GM12878 (cell line): ENCODE measurements around the gene GRK5.

Experiments
- CTCF ChIP-seq, 3 experiments: IDR thresholded peaks in 2 of 3; conservative IDR thresholded peaks in 1 of 3; 2 replicates each; pipeline ENCODE4 v1.5.1; 2011; ENCODE audit warnings: low read depth in 3 of 3, low read length in 3 of 3, mild to moderate bottlenecking in 3 of 3, control low read depth in 2 of 3, moderate library complexity in 2 of 3, inconsistent platforms in 1 of 3, mixed read lengths in 1 of 3; ENCODE audit not compliant: control insufficient read depth in 2 of 3, insufficient read depth in 1 of 3; ENCODE audit errors: extremely low read depth in 1 of 3
- E2F4 ChIP-seq: IDR thresholded peaks from 2 replicates; pipeline ENCODE4 v1.6.1; 2012; ENCODE audit warnings: low read depth, low read length, improper control_type of control experiment
- EP300 ChIP-seq, 2 experiments: fragments of 150-350 bp in 1 of 2; IDR thresholded peaks; 2 replicates each; pipeline ENCODE4 v1.6.1; 2011 to 2012; ENCODE audit warnings: low read depth in 2 of 2, low read length in 2 of 2, borderline replicate concordance in 1 of 2, improper control_type of control experiment in 1 of 2, inconsistent platforms in 1 of 2; ENCODE audit not compliant: control insufficient read depth in 1 of 2
- MTA2 ChIP-seq: fragments of 450-650 bp; IDR thresholded peaks from 2 replicates; pipeline ENCODE4 v1.6.1; 2016; ENCODE audit warnings: low read depth, mild to moderate bottlenecking, moderate library complexity
- MXI1 ChIP-seq: fragments of 150-350 bp; IDR thresholded peaks from 2 replicates; pipeline ENCODE4 v1.6.1; 2011; ENCODE audit warnings: low read depth, mild to moderate bottlenecking, inconsistent platforms, low read length, improper control_type of control experiment
- NKRF ChIP-seq: fragments of 450-650 bp; conservative IDR thresholded peaks from 2 replicates; pipeline ENCODE4 v1.6.1; 2017; ENCODE audit warnings: mild to moderate bottlenecking, moderate library complexity
- POLR2A ChIP-seq: IDR thresholded peaks from 2 replicates; pipeline ENCODE4 v1.6.1; 2011; ENCODE audit warnings: low read depth, mild to moderate bottlenecking, low read length
- RFX5 ChIP-seq: IDR thresholded peaks from 2 replicates; pipeline ENCODE4 v1.6.1; 2011; ENCODE audit warnings: low read depth, low read length, improper control_type of control experiment

- TF ChIP-seq NKRF (no peak), CTCF (IDR thresholded peaks at IDR 0.05 in 2 of 3, conservative IDR thresholded peaks at IDR 0.05 in 1 of 3; ENCODE audit: control insufficient read depth in 2 of 3, extremely low read depth in 1 of 3, insufficient read depth in 1 of 3, low read depth in 3 of 3, low read length in 3 of 3) (no peak), MXI1 (no peak), E2F4 (no peak), POLR2A (no peak), MTA2 (no peak), RFX5 (no peak), EP300 (IDR thresholded peaks at IDR 0.05; ENCODE audit: borderline replicate concordance in 1 of 2, control insufficient read depth in 1 of 2, low read depth in 2 of 2, low read length in 2 of 2) (no peak)
Observed at GRCh38 chr10:119481781-119482426, 274.5 kb downstream of the GRK5 start.
